H1 (cell line): ENCODE results near the gene EIF2B5. TPM values are rescaled to one million over a fixed set of nuclear protein-coding genes. Genes with fewer than 3 reads are reported as not detected.

ENCODE experiments used
- ATF2 ChIP-seq: IDR thresholded peaks from 2 replicates; pipeline ENCODE4 v1.6.1; 2012; ENCODE audit warnings: low read length, inconsistent platforms
- BACH1 ChIP-seq: IDR thresholded peaks from 2 replicates; pipeline ENCODE4 v1.6.1; 2012; ENCODE audit warnings: low read length, improper control_type of control experiment
- CTCF ChIP-seq, 3 experiments: IDR thresholded peaks; 1 replicate in 2 of 3; 2 replicates in 1 of 3; pipeline versions ENCODE4 v1.5.1 to v1.6.1; 2011; ENCODE audit warnings: low read length in 3 of 3, mild to moderate bottlenecking in 3 of 3, inconsistent platforms in 2 of 3, low read depth in 1 of 3, moderate library complexity in 1 of 3; ENCODE audit not compliant: insufficient read depth in 1 of 3; ENCODE audit errors: control extremely low read depth in 1 of 3
- KDM1A ChIP-seq: fragments of 200-600, 300-600 bp; sonication (generic); IDR thresholded peaks from 2 replicates; pipeline ENCODE4 v1.7.1; 2016; ENCODE audit warnings: mild to moderate bottlenecking, low read length, borderline replicate concordance
- KDM4A ChIP-seq: IDR thresholded peaks from one replicate; pipeline ENCODE4 v1.7.1; 2012; ENCODE audit warnings: low read depth, mild to moderate bottlenecking, moderate library complexity, low read length, inconsistent platforms; ENCODE audit not compliant: severe bottlenecking
- polyA plus RNA-seq, 7 experiments: library from polyadenylated mRNA; depleted of rRNA in 3 of 7; stranded (reverse) in 5 of 7; unstranded in 2 of 7; fragments of >200 nt in 5 of 7; fragments of 200-250 nt in 2 of 7; gene quantifications; 1 replicate in 5 of 7; 2 replicates in 1 of 7; 4 replicates in 1 of 7; pipeline versions ENCODE4 v1.2.1 to v1.2.3, GENCODE V29; 2011 to 2013; ENCODE audit warnings: missing spikeins in 2 of 7, mixed read lengths in 2 of 7
- total RNA-seq: library from RNA; stranded (reverse); fragmentation: NEBNext Ultra II Directional; extraction: Animal tissue kit (Norgen Biotek cat#: 25700); gene quantifications from 2 replicates; pipeline ENCODE4 v1.2.1, GENCODE V29; 2021

The EIF2B5 gene
- total and polyA plus RNA-seq, 2 of the 8 experiments (the other 6 are each of a cell fraction or from before 2014, with no cell fraction given) = 33.1 to 40.0 TPM

- no peak for TF ChIP-seq CTCF (IDR thresholded peaks at IDR 0.05; ENCODE audit: control extremely low read depth in 1 of 3, insufficient read depth in 1 of 3, low read depth in 1 of 3, low read length in 3 of 3)
- no peak for TF ChIP-seq BACH1
- no peak for TF ChIP-seq KDM4A
- TF ChIP-seq ATF2 = no peak
- TF ChIP-seq KDM1A = no peak
- TF ChIP-seq, all 59 proteins: peak for 0
Measured at GRCh38 chr3:184192889-184193288, 57.7 kb downstream of the EIF2B5 start (continued).
